Testis (tissue), 2 donors: ENCODE measurements around the gene MARCHF2.

ENCODE experiments used
- POLR2A ChIP-seq: fragments of 450-650 bp; IDR thresholded peaks from one replicate; pipeline ENCODE4 v1.6.1; 2017; ENCODE audit warnings: antibody characterized with exemption, mild to moderate bottlenecking, moderate library complexity
- TF ChIP-seq, protein P1 (sequence below), 3 experiments: fragments of 450-650 bp in 2 of 3; fragments of 200-600 bp in 1 of 3; sonication (generic) in 1 of 3; IDR thresholded peaks; one replicate each; pipeline ENCODE4 v1.5.1; 2016 to 2019; ENCODE audit warnings: antibody characterized with exemption in 3 of 3, mild to moderate bottlenecking in 2 of 3, moderate library complexity in 1 of 3

DNA sequence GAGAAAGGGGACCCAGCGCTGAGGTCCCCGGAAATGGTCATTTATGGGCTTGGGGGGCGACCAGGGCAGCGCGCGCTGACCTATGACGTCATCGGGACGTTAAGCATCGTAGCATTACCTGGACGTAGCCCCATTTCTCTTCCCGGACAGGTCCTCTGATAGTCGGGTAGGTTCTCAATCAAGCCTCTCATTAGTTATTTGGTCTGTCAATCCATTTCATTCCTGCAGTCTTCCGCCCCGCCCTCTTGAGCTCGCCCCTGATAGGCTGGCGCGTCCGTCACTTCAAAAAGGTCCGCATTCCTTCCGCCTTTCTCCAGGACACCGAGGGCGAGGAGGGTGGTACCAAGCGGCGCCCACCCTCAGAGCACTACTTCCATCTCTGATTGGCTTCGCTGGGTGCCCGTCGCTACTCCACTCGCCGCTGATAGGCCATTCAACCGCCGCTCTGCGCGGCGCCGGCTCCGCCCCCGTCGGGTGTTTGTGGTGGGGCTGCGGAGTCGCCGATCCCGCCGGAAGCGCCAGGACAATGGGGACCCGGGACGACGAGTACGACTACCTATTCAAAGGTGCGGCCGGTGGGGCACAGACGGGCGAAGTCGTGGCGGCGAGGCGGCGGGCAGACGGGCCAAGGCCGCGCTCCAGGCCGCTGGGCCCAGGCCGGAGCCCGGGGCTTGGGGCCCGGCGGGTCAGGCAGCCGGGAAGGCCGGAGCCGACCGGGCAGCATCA is 23.1 kb upstream of the MARCHF2 start, which contains the start of gene RAB11B:
- TF ChIP-seq, protein P1, sequence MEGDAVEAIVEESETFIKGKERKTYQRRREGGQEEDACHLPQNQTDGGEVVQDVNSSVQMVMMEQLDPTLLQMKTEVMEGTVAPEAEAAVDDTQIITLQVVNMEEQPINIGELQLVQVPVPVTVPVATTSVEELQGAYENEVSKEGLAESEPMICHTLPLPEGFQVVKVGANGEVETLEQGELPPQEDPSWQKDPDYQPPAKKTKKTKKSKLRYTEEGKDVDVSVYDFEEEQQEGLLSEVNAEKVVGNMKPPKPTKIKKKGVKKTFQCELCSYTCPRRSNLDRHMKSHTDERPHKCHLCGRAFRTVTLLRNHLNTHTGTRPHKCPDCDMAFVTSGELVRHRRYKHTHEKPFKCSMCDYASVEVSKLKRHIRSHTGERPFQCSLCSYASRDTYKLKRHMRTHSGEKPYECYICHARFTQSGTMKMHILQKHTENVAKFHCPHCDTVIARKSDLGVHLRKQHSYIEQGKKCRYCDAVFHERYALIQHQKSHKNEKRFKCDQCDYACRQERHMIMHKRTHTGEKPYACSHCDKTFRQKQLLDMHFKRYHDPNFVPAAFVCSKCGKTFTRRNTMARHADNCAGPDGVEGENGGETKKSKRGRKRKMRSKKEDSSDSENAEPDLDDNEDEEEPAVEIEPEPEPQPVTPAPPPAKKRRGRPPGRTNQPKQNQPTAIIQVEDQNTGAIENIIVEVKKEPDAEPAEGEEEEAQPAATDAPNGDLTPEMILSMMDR (IDR thresholded peaks at IDR 0.05): no peak
- TF ChIP-seq POLR2A: no peak
